Measurements from ENCODE around the gene MCFD2.

MCFD2 gene

GRCh38 chr2:46962751-46963150, 47.1 kb upstream of the MCFD2 start:
- no peaks in the 10 kb centered on the region for H3K9me3 ChIP-seq (ENCODE audit: control insufficient read depth, low read length)
- H3K4me2 ChIP-seq (ENCODE audit: low read length) = no peak overlapping the region
- no peak overlapping the region for H3K9ac ChIP-seq
- H3K79me2 ChIP-seq = peaks cover 4% of the 10 kb centered on the region
- H3K36me3 ChIP-seq (ENCODE audit: control insufficient read depth, insufficient read depth, low read length) = no peaks in the 10 kb centered on the region
- TF ChIP-seq CTCF (IDR thresholded peaks at IDR 0.05) = no peak
- no peak overlapping the region for H3K4me3 ChIP-seq (ENCODE audit: low read depth, low read length)
- no peaks in the 10 kb centered on the region for H3K4me1 ChIP-seq
- no peak overlapping the region for H2AFZ ChIP-seq
- H3K27ac ChIP-seq = no peak overlapping the region
- no peaks in the 10 kb centered on the region for H3K27me3 ChIP-seq (ENCODE audit: control insufficient read depth, insufficient read depth, low read length)

- no peak overlapping the region for H3K4me3 ChIP-seq (ENCODE audit: low read depth, low read length)
- H3K9ac ChIP-seq = no peak overlapping the region
- no peak for TF ChIP-seq CTCF (IDR thresholded peaks at IDR 0.05)
- H3K27me3 ChIP-seq (ENCODE audit: control insufficient read depth, insufficient read depth, low read length) = no peaks in the 10 kb centered on the region
- H3K4me1 ChIP-seq = no peaks in the 10 kb centered on the region
- H3K27ac ChIP-seq = no peak overlapping the region
- H2AFZ ChIP-seq = no peak overlapping the region
- H3K79me2 ChIP-seq = peaks cover 9% of the 10 kb centered on the region
- H3K4me2 ChIP-seq (ENCODE audit: low read length) = no peak overlapping the region
- H3K36me3 ChIP-seq (ENCODE audit: control insufficient read depth, insufficient read depth, low read length) = no peaks in the 10 kb centered on the region
- no peaks in the 10 kb centered on the region for H3K9me3 ChIP-seq (ENCODE audit: control insufficient read depth, low read length)
Observed at GRCh38 chr2:46960618-46961017, 45.0 kb upstream of the MCFD2 start.

GRCh38 chr2:46958431-46959017, 42.9 kb upstream of the MCFD2 start:
- peaks cover 9% of the 10 kb centered on the region for H3K79me2 ChIP-seq
- TF ChIP-seq CTCF (IDR thresholded peaks at IDR 0.05) = no peak
- H3K27me3 ChIP-seq (ENCODE audit: control insufficient read depth, insufficient read depth, low read length) = no peaks in the 10 kb centered on the region
- no peak overlapping the region for H2AFZ ChIP-seq
- no peak overlapping the region for H3K9ac ChIP-seq
- H3K9me3 ChIP-seq (ENCODE audit: control insufficient read depth, low read length) = no peaks in the 10 kb centered on the region
- H3K27ac ChIP-seq = no peak overlapping the region
- H3K4me2 ChIP-seq (ENCODE audit: low read length) = no peak overlapping the region
- H3K4me3 ChIP-seq (ENCODE audit: low read depth, low read length) = no peak overlapping the region
- no peaks in the 10 kb centered on the region for H3K4me1 ChIP-seq
- H3K36me3 ChIP-seq (ENCODE audit: control insufficient read depth, insufficient read depth, low read length) = no peaks in the 10 kb centered on the region

- no peak overlapping the region for H3K27ac ChIP-seq
- no peak for TF ChIP-seq CTCF (IDR thresholded peaks at IDR 0.05)
- H3K4me3 ChIP-seq (ENCODE audit: low read depth, low read length) = no peak overlapping the region
- H3K27me3 ChIP-seq (ENCODE audit: control insufficient read depth, insufficient read depth, low read length) = no peaks in the 10 kb centered on the region
- H3K4me1 ChIP-seq = no peaks in the 10 kb centered on the region
- H3K4me2 ChIP-seq (ENCODE audit: low read length) = no peak overlapping the region
- no peaks in the 10 kb centered on the region for H3K36me3 ChIP-seq (ENCODE audit: control insufficient read depth, insufficient read depth, low read length)
- no peaks in the 10 kb centered on the region for H3K9me3 ChIP-seq (ENCODE audit: control insufficient read depth, low read length)
- peaks cover 9% of the 10 kb centered on the region for H3K79me2 ChIP-seq
- H3K9ac ChIP-seq = no peak overlapping the region
- H2AFZ ChIP-seq = no peak overlapping the region
Observed at GRCh38 chr2:46956981-46957531, 41.5 kb upstream of the MCFD2 start.

GRCh38 chr2:46955764-46956163, 40.2 kb upstream of the MCFD2 start:
- H3K9ac ChIP-seq = no peak overlapping the region
- peaks cover 9% of the 10 kb centered on the region for H3K79me2 ChIP-seq
- H2AFZ ChIP-seq = no peak overlapping the region
- H3K4me1 ChIP-seq = no peaks in the 10 kb centered on the region
- no peak overlapping the region for H3K27ac ChIP-seq
- H3K27me3 ChIP-seq (ENCODE audit: control insufficient read depth, insufficient read depth, low read length) = no peaks in the 10 kb centered on the region
- no peaks in the 10 kb centered on the region for H3K9me3 ChIP-seq (ENCODE audit: control insufficient read depth, low read length)
- no peak for TF ChIP-seq CTCF (IDR thresholded peaks at IDR 0.05)
- no peak overlapping the region for H3K4me2 ChIP-seq (ENCODE audit: low read length)
- no peak overlapping the region for H3K4me3 ChIP-seq (ENCODE audit: low read depth, low read length)
- H3K36me3 ChIP-seq (ENCODE audit: control insufficient read depth, insufficient read depth, low read length) = no peaks in the 10 kb centered on the region

Data from parathyroid adenoma (tissue), 2 donors.